ENCODE results near the gene PIP4K2A.
"Not testable (repeated sequence)": the region's sequence is repeated elsewhere in the genome, so short reads cannot be mapped to it uniquely, and the experiment has no call there.

DNA sequence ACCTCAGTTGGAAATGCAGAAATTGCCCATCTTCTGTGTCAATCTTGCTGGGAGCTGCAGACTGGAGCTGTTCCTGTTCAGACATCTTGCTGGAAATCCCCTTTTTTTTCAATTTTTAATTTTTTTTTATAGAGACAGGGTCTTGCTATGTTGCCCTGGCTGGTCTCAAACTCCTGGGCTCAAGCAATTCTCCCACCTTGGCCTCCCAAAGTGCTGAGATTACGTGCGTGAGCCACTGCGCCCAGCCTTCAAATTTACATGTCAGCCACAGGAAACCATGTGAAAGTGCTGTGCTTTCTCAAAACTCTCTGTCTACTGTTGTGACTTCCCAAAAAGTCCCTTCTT is 200.0 kb downstream of the PIP4K2A start:
- TF ChIP-seq, protein P1, sequence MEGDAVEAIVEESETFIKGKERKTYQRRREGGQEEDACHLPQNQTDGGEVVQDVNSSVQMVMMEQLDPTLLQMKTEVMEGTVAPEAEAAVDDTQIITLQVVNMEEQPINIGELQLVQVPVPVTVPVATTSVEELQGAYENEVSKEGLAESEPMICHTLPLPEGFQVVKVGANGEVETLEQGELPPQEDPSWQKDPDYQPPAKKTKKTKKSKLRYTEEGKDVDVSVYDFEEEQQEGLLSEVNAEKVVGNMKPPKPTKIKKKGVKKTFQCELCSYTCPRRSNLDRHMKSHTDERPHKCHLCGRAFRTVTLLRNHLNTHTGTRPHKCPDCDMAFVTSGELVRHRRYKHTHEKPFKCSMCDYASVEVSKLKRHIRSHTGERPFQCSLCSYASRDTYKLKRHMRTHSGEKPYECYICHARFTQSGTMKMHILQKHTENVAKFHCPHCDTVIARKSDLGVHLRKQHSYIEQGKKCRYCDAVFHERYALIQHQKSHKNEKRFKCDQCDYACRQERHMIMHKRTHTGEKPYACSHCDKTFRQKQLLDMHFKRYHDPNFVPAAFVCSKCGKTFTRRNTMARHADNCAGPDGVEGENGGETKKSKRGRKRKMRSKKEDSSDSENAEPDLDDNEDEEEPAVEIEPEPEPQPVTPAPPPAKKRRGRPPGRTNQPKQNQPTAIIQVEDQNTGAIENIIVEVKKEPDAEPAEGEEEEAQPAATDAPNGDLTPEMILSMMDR (conservative IDR thresholded peaks at IDR 0.05; ENCODE audit: low read depth, low read length), result not testable (repeated sequence)
- not testable (repeated sequence) for TF ChIP-seq EZH2phosphoT487 (IDR thresholded peaks at IDR 0.05; ENCODE audit: borderline replicate concordance, low read length); EZH2 (IDR thresholded peaks at IDR 0.05; ENCODE audit: low read length, unreplicated experiment)

All from PC-3 (cell line).